GM12878 (cell line): Measurements from ENCODE around the gene MARCHF9.

Source experiments
- EP300 ChIP-seq, 2 experiments: fragments of 150-350 bp in 1 of 2; IDR thresholded peaks; 2 replicates each; pipeline ENCODE4 v1.6.1; 2011 to 2012; ENCODE audit warnings: low read depth in 2 of 2, low read length in 2 of 2, borderline replicate concordance in 1 of 2, improper control_type of control experiment in 1 of 2, inconsistent platforms in 1 of 2; ENCODE audit not compliant: control insufficient read depth in 1 of 2
- GABPA ChIP-seq: IDR thresholded peaks from 2 replicates; pipeline ENCODE4 v1.6.1; 2014; ENCODE audit warnings: antibody characterized with exemption, low read depth, mild to moderate bottlenecking, inconsistent platforms
- HDAC6 ChIP-seq: fragments of 200-600 bp; sonication (generic); IDR thresholded peaks from one replicate; pipeline ENCODE4 v1.8.0; 2017; ENCODE audit warnings: antibody characterized with exemption; ENCODE audit not compliant: unreplicated experiment
- POLR2AphosphoS2 ChIP-seq: IDR thresholded peaks from 2 replicates; pipeline ENCODE4 v1.6.1; 2011; ENCODE audit warnings: low read depth, mild to moderate bottlenecking, low read length, improper control_type of control experiment, moderate library complexity
- RBBP5 ChIP-seq: fragments of 200-600 bp; sonication (generic); conservative IDR thresholded peaks from 2 replicates; pipeline ENCODE4 v1.6.1; 2016
- TBL1XR1 ChIP-seq: IDR thresholded peaks from 2 replicates; pipeline ENCODE4 v1.6.1; 2012; ENCODE audit warnings: low read depth, low read length, improper control_type of control experiment
- TF ChIP-seq, protein P1 (sequence below), 3 experiments: IDR thresholded peaks in 2 of 3; conservative IDR thresholded peaks in 1 of 3; 2 replicates each; pipeline ENCODE4 v1.5.1; 2011; ENCODE audit warnings: low read depth in 3 of 3, low read length in 3 of 3, mild to moderate bottlenecking in 3 of 3, control low read depth in 2 of 3, moderate library complexity in 2 of 3, inconsistent platforms in 1 of 3, mixed read lengths in 1 of 3; ENCODE audit not compliant: control insufficient read depth in 2 of 3, insufficient read depth in 1 of 3; ENCODE audit errors: extremely low read depth in 1 of 3
- TF ChIP-seq, protein P2 (sequence below): fragments of 450-650 bp; IDR thresholded peaks from 2 replicates; pipeline ENCODE4 v1.6.1; 2014; ENCODE audit warnings: mild to moderate bottlenecking

DNA sequence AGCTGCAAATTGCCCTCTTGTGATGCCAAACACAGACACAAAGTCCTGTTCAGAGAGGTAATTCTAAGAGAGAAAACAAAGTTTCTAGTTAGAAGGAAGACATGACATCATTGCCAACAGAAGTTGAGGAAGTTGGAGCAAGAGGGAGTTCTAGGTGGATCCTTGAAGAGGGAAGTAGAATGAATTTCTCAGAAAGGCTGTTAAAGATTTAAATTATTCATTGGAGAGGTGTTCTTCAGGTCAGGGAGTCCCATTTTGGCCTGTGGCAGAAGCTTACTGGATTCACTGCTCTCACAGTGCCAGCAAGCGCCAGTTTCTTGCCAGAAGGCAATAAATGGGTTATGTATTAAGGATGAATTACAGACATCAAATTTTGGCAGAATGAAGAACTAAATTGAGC lies 43.0 kb downstream of the MARCHF9 start:
- TF ChIP-seq POLR2AphosphoS2 (no peak), HDAC6 (no peak), EP300 (IDR thresholded peaks at IDR 0.05; ENCODE audit: borderline replicate concordance in 1 of 2, control insufficient read depth in 1 of 2, low read depth in 2 of 2, low read length in 2 of 2) (no peak), TBL1XR1 (no peak), GABPA (no peak), RBBP5 (no peak)
- TF ChIP-seq, protein P1, sequence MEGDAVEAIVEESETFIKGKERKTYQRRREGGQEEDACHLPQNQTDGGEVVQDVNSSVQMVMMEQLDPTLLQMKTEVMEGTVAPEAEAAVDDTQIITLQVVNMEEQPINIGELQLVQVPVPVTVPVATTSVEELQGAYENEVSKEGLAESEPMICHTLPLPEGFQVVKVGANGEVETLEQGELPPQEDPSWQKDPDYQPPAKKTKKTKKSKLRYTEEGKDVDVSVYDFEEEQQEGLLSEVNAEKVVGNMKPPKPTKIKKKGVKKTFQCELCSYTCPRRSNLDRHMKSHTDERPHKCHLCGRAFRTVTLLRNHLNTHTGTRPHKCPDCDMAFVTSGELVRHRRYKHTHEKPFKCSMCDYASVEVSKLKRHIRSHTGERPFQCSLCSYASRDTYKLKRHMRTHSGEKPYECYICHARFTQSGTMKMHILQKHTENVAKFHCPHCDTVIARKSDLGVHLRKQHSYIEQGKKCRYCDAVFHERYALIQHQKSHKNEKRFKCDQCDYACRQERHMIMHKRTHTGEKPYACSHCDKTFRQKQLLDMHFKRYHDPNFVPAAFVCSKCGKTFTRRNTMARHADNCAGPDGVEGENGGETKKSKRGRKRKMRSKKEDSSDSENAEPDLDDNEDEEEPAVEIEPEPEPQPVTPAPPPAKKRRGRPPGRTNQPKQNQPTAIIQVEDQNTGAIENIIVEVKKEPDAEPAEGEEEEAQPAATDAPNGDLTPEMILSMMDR (IDR thresholded peaks at IDR 0.05 in 2 of 3, conservative IDR thresholded peaks at IDR 0.05 in 1 of 3; ENCODE audit: control insufficient read depth in 2 of 3, extremely low read depth in 1 of 3, insufficient read depth in 1 of 3, low read depth in 3 of 3, low read length in 3 of 3), result no peak
- TF ChIP-seq, protein P2, sequence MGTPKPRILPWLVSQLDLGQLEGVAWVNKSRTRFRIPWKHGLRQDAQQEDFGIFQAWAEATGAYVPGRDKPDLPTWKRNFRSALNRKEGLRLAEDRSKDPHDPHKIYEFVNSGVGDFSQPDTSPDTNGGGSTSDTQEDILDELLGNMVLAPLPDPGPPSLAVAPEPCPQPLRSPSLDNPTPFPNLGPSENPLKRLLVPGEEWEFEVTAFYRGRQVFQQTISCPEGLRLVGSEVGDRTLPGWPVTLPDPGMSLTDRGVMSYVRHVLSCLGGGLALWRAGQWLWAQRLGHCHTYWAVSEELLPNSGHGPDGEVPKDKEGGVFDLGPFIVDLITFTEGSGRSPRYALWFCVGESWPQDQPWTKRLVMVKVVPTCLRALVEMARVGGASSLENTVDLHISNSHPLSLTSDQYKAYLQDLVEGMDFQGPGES, result no peak
